Measurements from ENCODE around the gene TMEM238L. TPM values are rescaled to one million over a fixed set of nuclear protein-coding genes. Genes with fewer than 3 reads are reported as not detected.

The TMEM238L gene
- total RNA-seq, 1 donor from 2014 or later: not detected

GRCh38 chr17:10806545-10807262, 2.8 kb upstream of the TMEM238L start:
- Mint-ChIP-seq H3K4me3 (ENCODE audit: unreplicated experiment) (no peak overlapping the region), H3K9me3 (ENCODE audit: unreplicated experiment) (peaks cover 2% of the 10 kb centered on the region), H3K27ac (ENCODE audit: unreplicated experiment) (no peak overlapping the region), H3K27me3 (ENCODE audit: unreplicated experiment) (peaks cover 2% of the 10 kb centered on the region), H3K36me3 (ENCODE audit: unreplicated experiment) (no peaks in the 10 kb centered on the region), H3K4me1 (ENCODE audit: low read depth, unreplicated experiment) (no peaks in the 10 kb centered on the region)
- TF ChIP-seq CTCF (IDR thresholded peaks at IDR 0.05; ENCODE audit: partially characterized antibody, unreplicated experiment): no peak
- DNase-seq: no peak

GRCh38 chr17:10805911-10806310, 2.0 kb upstream of the TMEM238L start:
- no peak for DNase-seq
- Mint-ChIP-seq H3K27ac (ENCODE audit: unreplicated experiment) (no peak overlapping the region), H3K27me3 (ENCODE audit: unreplicated experiment) (peaks cover 2% of the 10 kb centered on the region), H3K4me1 (ENCODE audit: low read depth, unreplicated experiment) (no peaks in the 10 kb centered on the region), H3K36me3 (ENCODE audit: unreplicated experiment) (no peaks in the 10 kb centered on the region), H3K9me3 (ENCODE audit: unreplicated experiment) (peaks cover 2% of the 10 kb centered on the region), H3K4me3 (ENCODE audit: unreplicated experiment) (no peak overlapping the region)
- no peak for TF ChIP-seq CTCF (IDR thresholded peaks at IDR 0.05; ENCODE audit: partially characterized antibody, unreplicated experiment)

- H3K4me1 Mint-ChIP-seq (ENCODE audit: low read depth, unreplicated experiment): no peaks in the 10 kb centered on the region
- TF ChIP-seq CTCF (IDR thresholded peaks at IDR 0.05; ENCODE audit: partially characterized antibody, unreplicated experiment): no peak
- H3K36me3 Mint-ChIP-seq (ENCODE audit: unreplicated experiment): no peaks in the 10 kb centered on the region
- H3K27me3 Mint-ChIP-seq (ENCODE audit: unreplicated experiment): peaks cover 2% of the 10 kb centered on the region
- H3K9me3 Mint-ChIP-seq (ENCODE audit: unreplicated experiment): peaks cover 2% of the 10 kb centered on the region
- no peak overlapping the region for H3K4me3 Mint-ChIP-seq (ENCODE audit: unreplicated experiment)
- no peak for DNase-seq
- no peak overlapping the region for H3K27ac Mint-ChIP-seq (ENCODE audit: unreplicated experiment)
Observed at GRCh38 chr17:10804546-10804945, 647 bp upstream of the TMEM238L start.

- H3K36me3 Mint-ChIP-seq (ENCODE audit: unreplicated experiment): no peaks in the 10 kb centered on the region
- peaks cover 2% of the 10 kb centered on the region for H3K9me3 Mint-ChIP-seq (ENCODE audit: unreplicated experiment)
- no peak for TF ChIP-seq CTCF (IDR thresholded peaks at IDR 0.05; ENCODE audit: partially characterized antibody, unreplicated experiment)
- peaks cover 2% of the 10 kb centered on the region for H3K27me3 Mint-ChIP-seq (ENCODE audit: unreplicated experiment)
- H3K4me1 Mint-ChIP-seq (ENCODE audit: low read depth, unreplicated experiment): no peaks in the 10 kb centered on the region
- H3K4me3 Mint-ChIP-seq (ENCODE audit: unreplicated experiment): no peak overlapping the region
- no peak for DNase-seq
- H3K27ac Mint-ChIP-seq (ENCODE audit: unreplicated experiment): no peak overlapping the region
Observed at GRCh38 chr17:10803350-10803749, 549 bp downstream of the TMEM238L start.

GRCh38 chr17:10802496-10803284, 1.2 kb downstream of the TMEM238L start:
- Mint-ChIP-seq H3K9me3 (ENCODE audit: unreplicated experiment) (peaks cover 2% of the 10 kb centered on the region), H3K36me3 (ENCODE audit: unreplicated experiment) (no peaks in the 10 kb centered on the region), H3K27me3 (ENCODE audit: unreplicated experiment) (peaks cover 2% of the 10 kb centered on the region), H3K27ac (ENCODE audit: unreplicated experiment) (no peak overlapping the region), H3K4me1 (ENCODE audit: low read depth, unreplicated experiment) (no peaks in the 10 kb centered on the region), H3K4me3 (ENCODE audit: unreplicated experiment) (no peak overlapping the region)
- TF ChIP-seq CTCF (IDR thresholded peaks at IDR 0.05; ENCODE audit: partially characterized antibody, unreplicated experiment): no peak
- no peak for DNase-seq

All from glutamatergic neuron (in vitro differentiated cells).